Activated CD8-positive, alpha-beta T cell treated with anti-CD3 and anti-CD28 coated beads, Interleukin-2, amount 10 ng/mL, durations not matched to agents 7 days and 5 days (primary cell): ENCODE data around the gene NRXN3. TPM values are rescaled to one million over a fixed set of nuclear protein-coding genes. Genes with fewer than 3 reads are reported as not detected.
"Not testable (repeated sequence)": the region's sequence is repeated elsewhere in the genome, so short reads cannot be mapped to it uniquely, and the experiment has no call there.

Experiments used
- ATAC-seq: fragments of 150-1000 bp; cut with Tn5 transposase; one replicate; pipeline ENCODE4 v1.10.0; 2021; ENCODE audit warnings: moderate library complexity
- CTCF ChIA-PET: fragments of 350-600 bp; sonication (Branson Sonifier 250); formaldehyde crosslinking; loops from one replicate; lab custom pipeline; 2021; ENCODE audit warnings: antibody characterized with exemption; lab: Charles Lee
- POLR2A ChIA-PET: fragments of 350-600 bp; sonication (Branson Sonifier 250); formaldehyde crosslinking; loops from one replicate; lab custom pipeline; 2021; ENCODE audit warnings: antibody characterized with exemption; lab: Charles Lee
- DNase-seq: peaks from one replicate; pipeline ENCODE4 v3.0.0-alpha.2; 2020
- H3K27ac Mint-ChIP-seq: one replicate; pipeline ENCODE4 v1.8.0; 2021; ENCODE audit warnings: mild to moderate bottlenecking, mixed read lengths
- H3K27me3 Mint-ChIP-seq: one replicate; pipeline ENCODE4 v1.8.0; 2021; ENCODE audit warnings: low read depth, mixed read lengths
- H3K36me3 Mint-ChIP-seq: one replicate; pipeline ENCODE4 v1.8.0; 2021; ENCODE audit warnings: low read depth, mixed read lengths
- H3K4me1 Mint-ChIP-seq: one replicate; pipeline ENCODE4 v1.8.0; 2021; ENCODE audit warnings: low read depth, mixed read lengths
- H3K4me3 Mint-ChIP-seq: one replicate; pipeline ENCODE4 v1.8.0; 2021; ENCODE audit warnings: mild to moderate bottlenecking, mixed read lengths
- H3K9me3 Mint-ChIP-seq: one replicate; pipeline ENCODE4 v1.8.0; 2022; ENCODE audit warnings: mixed read lengths; ENCODE audit not compliant: insufficient read depth
- total RNA-seq, 2 experiments: library from RNA; stranded (reverse); gene quantifications; one replicate each; pipeline ENCODE4 v1.2.3, GENCODE V29; 2021

The NRXN3 gene
- total RNA-seq, 2 experiments from 2014 or later = not detected

GRCh38 chr14:78530078-78530477, 359.9 kb downstream of the NRXN3 start:
- ChIA-PET POLR2A (no interaction called here), CTCF (no interaction called here)
- no peak for ATAC-seq
- H3K9me3 Mint-ChIP-seq = no peaks in the 10 kb centered on the region
- peak; percentile 35 for DNase-seq
- H3K27ac Mint-ChIP-seq = no peak overlapping the region
- H3K27me3 Mint-ChIP-seq = no peaks in the 10 kb centered on the region
- H3K36me3 Mint-ChIP-seq = no peaks in the 10 kb centered on the region
- no peak overlapping the region for H3K4me3 Mint-ChIP-seq
- no peaks in the 10 kb centered on the region for H3K4me1 Mint-ChIP-seq

- ChIA-PET CTCF (no interaction called here), POLR2A (no interaction called here)
- Mint-ChIP-seq H3K36me3 (no peaks in the 10 kb centered on the region), H3K27ac (no peak overlapping the region), H3K9me3 (no peaks in the 10 kb centered on the region), H3K4me3 (no peak overlapping the region), H3K4me1 (no peaks in the 10 kb centered on the region), H3K27me3 (no peaks in the 10 kb centered on the region)
- DNase-seq = no peak
- ATAC-seq = no peak
Measured at GRCh38 chr14:78534141-78534540, 364.0 kb downstream of the NRXN3 start.

GRCh38 chr14:78535041-78535440, 364.9 kb downstream of the NRXN3 start:
- Mint-ChIP-seq H3K4me3 (no peak overlapping the region), H3K27ac (no peak overlapping the region), H3K9me3 (no peaks in the 10 kb centered on the region), H3K27me3 (no peaks in the 10 kb centered on the region), H3K36me3 (no peaks in the 10 kb centered on the region), H3K4me1 (no peaks in the 10 kb centered on the region)
- CTCF ChIA-PET = no interaction called here
- ATAC-seq (no peak), DNase-seq (no peak)
- POLR2A ChIA-PET = no interaction called here

DNA sequence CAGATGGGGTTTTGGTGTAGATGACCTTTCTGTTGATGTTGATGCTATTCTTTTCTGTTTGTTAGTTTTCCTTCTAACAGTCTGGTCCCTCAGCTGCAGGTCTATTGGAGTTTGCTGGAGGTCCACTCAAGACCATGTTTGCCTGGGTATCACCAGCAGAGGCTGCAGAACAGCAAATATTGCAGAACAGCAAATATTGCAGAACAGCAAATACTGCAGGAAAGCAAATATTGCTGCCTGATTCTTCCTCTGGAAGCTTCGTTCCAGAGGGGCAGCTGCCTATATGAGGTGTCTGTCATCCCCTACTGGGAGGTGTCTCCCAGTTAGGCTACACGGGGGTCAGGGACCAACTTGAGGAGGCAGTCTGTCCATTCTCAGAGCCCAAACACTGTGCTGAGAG, 371.6 kb downstream of the NRXN3 start:
- H3K27me3 Mint-ChIP-seq, H3K27ac Mint-ChIP-seq, H3K9me3 Mint-ChIP-seq, POLR2A ChIA-PET, H3K4me1 Mint-ChIP-seq, DNase-seq, CTCF ChIA-PET, H3K4me3 Mint-ChIP-seq, H3K36me3 Mint-ChIP-seq, ATAC-seq: not testable (repeated sequence)

DNA sequence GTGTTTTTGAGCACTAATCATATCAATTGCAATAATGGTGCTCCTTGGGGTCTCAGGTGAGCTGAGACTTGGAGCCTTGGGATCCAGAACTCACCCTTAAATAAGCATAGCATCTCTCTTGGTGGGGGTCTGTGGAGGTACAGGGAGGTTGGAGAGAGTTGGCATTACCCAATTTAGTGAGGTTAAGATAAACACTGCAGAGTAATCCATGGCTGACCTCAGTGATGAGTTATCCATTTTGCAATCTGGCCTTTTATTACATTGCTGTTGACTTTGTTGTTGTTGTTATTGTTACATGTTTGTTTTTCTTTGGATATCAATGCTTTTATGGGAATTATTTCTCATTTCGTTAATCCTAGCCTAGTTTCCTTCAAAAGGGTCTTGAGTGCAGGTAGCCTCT, 373.3 kb downstream of the NRXN3 start:
- no peaks in the 10 kb centered on the region for H3K36me3 Mint-ChIP-seq
- no peaks in the 10 kb centered on the region for H3K27me3 Mint-ChIP-seq
- H3K4me3 Mint-ChIP-seq = no peak overlapping the region
- no peak overlapping the region for H3K27ac Mint-ChIP-seq
- DNase-seq (no peak), ATAC-seq (no peak)
- ChIA-PET POLR2A (no interaction called here), CTCF (no interaction called here)
- no peaks in the 10 kb centered on the region for H3K9me3 Mint-ChIP-seq
- H3K4me1 Mint-ChIP-seq = no peaks in the 10 kb centered on the region

- H3K9me3 Mint-ChIP-seq = no peaks in the 10 kb centered on the region
- H3K4me3 Mint-ChIP-seq = no peak overlapping the region
- H3K27ac Mint-ChIP-seq = no peak overlapping the region
- ATAC-seq (no peak), DNase-seq (no peak)
- ChIA-PET CTCF (no interaction called here), POLR2A (no interaction called here)
- no peaks in the 10 kb centered on the region for H3K4me1 Mint-ChIP-seq
- H3K36me3 Mint-ChIP-seq = no peaks in the 10 kb centered on the region
- no peaks in the 10 kb centered on the region for H3K27me3 Mint-ChIP-seq
Measured at GRCh38 chr14:78561074-78561473, 390.9 kb downstream of the NRXN3 start.

DNA sequence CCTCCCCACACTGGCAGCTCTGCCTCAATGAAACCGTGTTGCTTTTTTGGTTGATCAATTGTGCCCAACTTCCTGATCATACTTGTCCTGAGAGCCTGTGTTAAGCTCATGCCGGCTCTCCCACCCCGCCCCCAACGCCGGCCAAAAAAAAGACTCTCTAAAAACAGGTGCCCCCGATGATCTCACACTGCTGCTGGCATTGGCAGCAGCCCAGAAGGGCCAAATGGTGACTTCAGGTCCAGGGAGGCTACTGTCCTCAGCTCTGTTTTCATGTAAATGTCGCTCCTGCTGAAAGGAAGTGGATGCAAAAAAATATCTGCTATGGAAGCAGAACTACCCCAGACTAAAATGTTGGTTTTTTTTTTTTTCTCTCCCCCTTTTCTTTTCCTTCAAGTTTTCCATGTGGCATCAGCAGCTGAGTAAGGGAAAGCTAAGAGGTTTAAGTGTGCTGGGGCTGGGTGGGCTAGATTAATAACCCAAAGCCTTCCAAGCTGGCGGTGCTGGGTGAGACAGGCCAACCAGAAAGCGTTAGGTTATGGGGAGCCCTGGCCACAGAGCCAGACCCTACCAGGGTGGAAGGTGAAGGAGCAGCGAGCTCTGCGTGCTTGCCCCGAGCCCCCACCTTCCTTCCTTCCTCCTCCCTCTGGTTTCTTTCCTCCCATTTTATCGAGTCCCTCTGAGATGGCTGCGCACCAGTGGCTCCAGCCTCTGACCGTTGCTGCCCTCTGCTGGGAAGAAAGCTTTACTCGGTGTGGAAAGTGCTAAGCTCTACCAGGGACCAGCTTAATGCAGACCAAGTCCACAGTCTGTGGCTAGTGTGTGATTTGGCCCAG, 396.1 kb downstream of the NRXN3 start:
- H3K27me3 Mint-ChIP-seq = no peaks in the 10 kb centered on the region
- POLR2A ChIA-PET = no interaction called here

DNA sequence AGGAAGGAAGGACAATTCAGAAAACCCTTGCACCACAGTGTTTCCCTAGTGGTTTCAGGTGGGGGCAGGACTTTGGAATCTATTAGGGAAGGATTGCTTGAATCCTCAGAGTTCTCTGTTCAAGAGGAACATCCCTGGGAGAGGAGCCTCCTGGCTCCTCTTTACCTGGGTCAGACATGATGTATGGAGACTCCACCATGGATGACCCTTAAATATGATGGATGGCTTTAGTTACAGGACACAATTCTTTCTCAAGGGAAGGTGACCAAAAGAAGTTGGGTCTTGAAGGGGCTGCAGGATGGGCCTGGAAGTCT, 396.6 kb downstream of the NRXN3 start:
- H3K36me3 Mint-ChIP-seq = no peaks in the 10 kb centered on the region
- ATAC-seq (no peak), DNase-seq (no peak)
- ChIA-PET POLR2A (no interaction called here), CTCF (interaction anchor here (0.8 to 3.4 kb wide), 15 partner anchors 8 to 913 kb away, joined by 3 to 23 read pairs (median 6); no protein-coding TSS in a partner anchor)
- H3K4me1 Mint-ChIP-seq = no peaks in the 10 kb centered on the region
- H3K4me3 Mint-ChIP-seq = no peak overlapping the region
- H3K27me3 Mint-ChIP-seq = no peaks in the 10 kb centered on the region
- no peaks in the 10 kb centered on the region for H3K9me3 Mint-ChIP-seq
- no peak overlapping the region for H3K27ac Mint-ChIP-seq

More for the DNA sequence above, 396.1 kb downstream of the NRXN3 start:
- H3K4me3 Mint-ChIP-seq = no peak overlapping the region
- no peaks in the 10 kb centered on the region for H3K9me3 Mint-ChIP-seq
- ATAC-seq (peak; percentile 84), DNase-seq (peak; percentile 73)
- CTCF ChIA-PET = interaction anchor here (0.7 to 3.4 kb wide), 16 partner anchors 8 to 912 kb away, joined by 3 to 23 read pairs (median 6); no protein-coding TSS in a partner anchor
- no peak overlapping the region for H3K27ac Mint-ChIP-seq
- H3K4me1 Mint-ChIP-seq = no peaks in the 10 kb centered on the region
- no peaks in the 10 kb centered on the region for H3K36me3 Mint-ChIP-seq

DNA sequence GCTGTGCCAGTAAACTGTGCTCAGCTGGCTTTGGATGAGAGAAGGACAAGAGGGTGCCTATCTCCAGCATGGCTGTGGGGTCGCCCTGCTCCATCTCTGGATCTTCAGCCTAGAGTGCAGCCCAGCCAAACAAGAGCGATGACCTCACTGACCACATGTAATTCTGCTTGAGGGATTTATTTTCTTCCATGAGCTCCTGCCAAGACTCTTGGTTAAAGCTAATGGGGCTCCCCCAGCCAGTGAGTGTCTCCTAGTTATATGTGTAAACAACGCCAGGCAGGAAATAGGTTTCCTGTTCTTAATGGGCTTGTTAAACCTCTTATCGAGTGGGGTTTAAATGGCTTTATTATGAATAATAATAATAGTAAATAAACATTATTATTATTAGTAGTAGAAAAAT, 397.2 kb downstream of the NRXN3 start:
- H3K4me3 Mint-ChIP-seq = no peak overlapping the region
- H3K27ac Mint-ChIP-seq = no peak overlapping the region
- POLR2A ChIA-PET = no interaction called here
- H3K4me1 Mint-ChIP-seq = no peaks in the 10 kb centered on the region
- DNase-seq = no peak
- H3K27me3 Mint-ChIP-seq = no peaks in the 10 kb centered on the region
- ATAC-seq = no peak
- H3K9me3 Mint-ChIP-seq = no peaks in the 10 kb centered on the region
- H3K36me3 Mint-ChIP-seq = no peaks in the 10 kb centered on the region
- CTCF ChIA-PET = interaction anchor here (0.8 to 3.4 kb wide), 8 partner anchors 10 to 705 kb away, joined by 3 to 23 read pairs (median 7); no protein-coding TSS in a partner anchor

- H3K36me3 Mint-ChIP-seq, H3K27me3 Mint-ChIP-seq: not testable (repeated sequence)
Measured at GRCh38 chr14:78573736-78574135, 403.6 kb downstream of the NRXN3 start.

GRCh38 chr14:78576437-78577166, 406.4 kb downstream of the NRXN3 start:
- H3K36me3 Mint-ChIP-seq = no peaks in the 10 kb centered on the region
- H3K27ac Mint-ChIP-seq = no peak overlapping the region
- H3K27me3 Mint-ChIP-seq = no peaks in the 10 kb centered on the region
- ChIA-PET CTCF (interaction anchor here (0.8 kb wide), 1 partner anchor 10 kb away, joined by 3 read pairs; no protein-coding TSS in a partner anchor), POLR2A (no interaction called here)
- H3K4me1 Mint-ChIP-seq = no peaks in the 10 kb centered on the region
- ATAC-seq = no peak
- no peak for DNase-seq
- H3K4me3 Mint-ChIP-seq = no peak overlapping the region
- H3K9me3 Mint-ChIP-seq = peaks cover 6% of the 10 kb centered on the region

More at GRCh38 chr14:78573736-78574135, 403.6 kb downstream of the NRXN3 start:
- H3K4me1 Mint-ChIP-seq, H3K27ac Mint-ChIP-seq, H3K4me3 Mint-ChIP-seq, H3K9me3 Mint-ChIP-seq, POLR2A ChIA-PET, CTCF ChIA-PET, DNase-seq, ATAC-seq: not testable (repeated sequence)

DNA sequence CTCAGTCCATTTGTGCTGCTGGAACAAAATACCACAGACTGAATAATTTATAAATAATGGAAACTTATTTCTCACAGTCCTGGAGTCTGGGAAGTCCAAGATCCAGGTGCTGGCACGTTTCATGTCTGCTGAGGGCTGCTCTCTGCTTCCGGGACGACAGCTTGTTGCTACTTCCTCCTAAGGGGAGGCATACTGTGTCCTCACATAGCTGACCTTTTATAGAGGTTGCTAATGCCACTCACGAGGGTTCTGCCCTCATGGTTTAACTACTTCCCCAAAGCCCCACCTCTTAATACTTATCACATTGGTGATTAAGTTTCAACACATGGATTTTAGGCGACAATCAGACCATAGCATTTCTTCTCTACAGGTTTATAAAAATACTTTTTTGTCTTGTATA, 411.1 kb downstream of the NRXN3 start:
- ChIA-PET CTCF (interaction anchor here (1.4 to 5.0 kb wide), 2 partner anchors 14 to 18 kb away, joined by 4 to 18 read pairs; no protein-coding TSS in a partner anchor), POLR2A (no interaction called here)
- H3K4me3 Mint-ChIP-seq = no peak overlapping the region
- H3K27me3 Mint-ChIP-seq = peaks cover 1% of the 10 kb centered on the region
- H3K36me3 Mint-ChIP-seq = no peaks in the 10 kb centered on the region
- H3K27ac Mint-ChIP-seq = no peak overlapping the region
- H3K4me1 Mint-ChIP-seq = no peaks in the 10 kb centered on the region
- ATAC-seq (no peak), DNase-seq (no peak)
- H3K9me3 Mint-ChIP-seq = no peaks in the 10 kb centered on the region
